Measurements from ENCODE around the gene PLSCR1.

PLSCR1 gene

GRCh38 chr3:146511402-146512134 is 32.8 kb downstream of the PLSCR1 start:
- CTCF ChIA-PET, result no interaction called here
- DNase-seq (ENCODE audit: extremely low spot score), result no peak
- TF ChIP-seq PKNOX1 (IDR thresholded peaks at IDR 0.05) (no peak), NFRKB (IDR thresholded peaks at IDR 0.05) (no peak), TARDBP (IDR thresholded peaks at IDR 0.05) (no peak), LEF1 (IDR thresholded peaks at IDR 0.05; ENCODE audit: borderline replicate concordance) (no peak), ZNF384 (IDR thresholded peaks at IDR 0.05) (no peak), CTBP1 (IDR thresholded peaks at IDR 0.05; ENCODE audit: borderline replicate concordance) (no peak), FOXA1 (IDR thresholded peaks at IDR 0.05) (no peak), ELF4 (IDR thresholded peaks at IDR 0.05) (no peak), BHLHE40 (IDR thresholded peaks at IDR 0.05; ENCODE audit: borderline replicate concordance) (no peak), SUZ12 (IDR thresholded peaks at IDR 0.05) (no peak), HDGF (IDR thresholded peaks at IDR 0.05; ENCODE audit: borderline replicate concordance) (no peak), FOXK2 (IDR thresholded peaks at IDR 0.05) (no peak), ARNT (IDR thresholded peaks at IDR 0.05) (no peak), FOXM1 (IDR thresholded peaks at IDR 0.05; ENCODE audit: borderline replicate concordance) (no peak), L3MBTL2 (conservative IDR thresholded peaks at IDR 0.05) (no peak), SP1 (IDR thresholded peaks at IDR 0.05) (no peak)
- POLR2A ChIA-PET, result no interaction called here

DNA sequence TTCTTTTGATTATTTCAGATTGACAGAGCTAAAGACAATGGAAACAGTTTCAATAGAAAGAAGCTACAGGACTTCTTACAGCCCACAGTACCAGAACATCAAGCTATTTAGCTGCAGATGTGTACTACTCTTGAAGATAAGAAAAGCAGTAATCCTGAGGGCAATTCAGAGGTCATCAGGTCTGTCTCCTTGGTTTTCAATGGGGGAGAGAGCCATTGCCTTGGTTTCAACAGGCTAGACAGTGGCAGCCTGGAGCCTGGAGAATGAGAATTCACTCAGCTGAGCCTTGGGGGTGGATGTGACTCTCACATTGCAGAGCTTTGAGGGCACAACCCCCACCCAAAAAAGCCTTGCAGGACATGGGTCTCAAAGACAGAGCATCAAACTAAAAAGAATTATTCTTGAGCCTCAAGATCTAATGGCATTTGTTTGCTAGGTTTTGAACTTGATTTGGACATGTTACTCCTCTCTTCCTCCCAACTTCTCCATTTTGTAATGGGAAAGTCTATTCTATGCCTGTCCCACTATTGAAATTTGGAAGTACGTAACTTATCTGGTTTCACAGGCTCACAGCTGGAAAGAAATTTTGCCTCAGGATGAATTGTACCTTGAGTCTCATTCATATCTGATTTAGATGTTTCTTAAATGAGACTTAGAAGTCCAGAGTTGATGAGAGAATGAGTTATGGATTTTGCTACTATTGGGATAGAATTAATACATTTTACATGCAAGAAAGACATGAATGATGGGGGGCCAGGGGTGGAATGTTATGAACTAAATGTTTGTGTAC is 36.9 kb downstream of the PLSCR1 start:
- CTCF ChIA-PET, result no interaction called here
- POLR2A ChIA-PET, result no interaction called here
- TF ChIP-seq TARDBP (IDR thresholded peaks at IDR 0.05) (no peak), SP1 (IDR thresholded peaks at IDR 0.05) (no peak), PKNOX1 (IDR thresholded peaks at IDR 0.05) (no peak), BHLHE40 (IDR thresholded peaks at IDR 0.05; ENCODE audit: borderline replicate concordance) (no peak), FOXA1 (IDR thresholded peaks at IDR 0.05) (no peak), LEF1 (IDR thresholded peaks at IDR 0.05; ENCODE audit: borderline replicate concordance) (no peak), CTBP1 (IDR thresholded peaks at IDR 0.05; ENCODE audit: borderline replicate concordance) (no peak)
- DNase-seq (ENCODE audit: extremely low spot score), result no peak

DNA sequence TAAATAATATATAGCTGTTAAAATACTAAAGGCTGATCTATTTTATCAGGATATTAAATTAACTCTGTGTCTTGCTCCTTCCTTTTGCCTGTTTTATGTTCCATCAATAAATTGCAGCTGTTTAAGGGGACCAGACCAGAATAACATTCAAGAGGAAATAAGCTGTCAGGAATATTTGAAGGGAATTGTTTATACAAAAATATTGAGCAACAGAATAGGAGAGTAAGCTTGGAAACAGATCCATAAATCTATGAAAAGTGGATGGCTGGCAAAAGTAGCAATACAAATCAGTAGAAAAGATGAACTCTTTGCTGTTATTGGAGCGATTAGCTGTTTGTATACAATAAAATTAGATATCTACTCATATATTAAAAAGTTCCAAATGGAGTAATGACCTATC is 38.9 kb downstream of the PLSCR1 start:
- ChIA-PET CTCF (no interaction called here), POLR2A (no interaction called here)
- TF ChIP-seq SP1 (IDR thresholded peaks at IDR 0.05) (no peak), ELF4 (IDR thresholded peaks at IDR 0.05) (no peak), ZNF384 (IDR thresholded peaks at IDR 0.05) (no peak), NFRKB (IDR thresholded peaks at IDR 0.05) (no peak), BHLHE40 (IDR thresholded peaks at IDR 0.05; ENCODE audit: borderline replicate concordance) (no peak), FOXK2 (IDR thresholded peaks at IDR 0.05) (no peak), TARDBP (IDR thresholded peaks at IDR 0.05) (no peak), LEF1 (IDR thresholded peaks at IDR 0.05; ENCODE audit: borderline replicate concordance) (no peak)
- DNase-seq (ENCODE audit: extremely low spot score), result no peak

GRCh38 chr3:146504498-146505197 is 39.8 kb downstream of the PLSCR1 start:
- TF ChIP-seq ARNT (IDR thresholded peaks at IDR 0.05), result no peak
- no peak for TF ChIP-seq TARDBP (IDR thresholded peaks at IDR 0.05)
- no peak for TF ChIP-seq SP1 (IDR thresholded peaks at IDR 0.05)
- no peak for TF ChIP-seq BHLHE40 (IDR thresholded peaks at IDR 0.05; ENCODE audit: borderline replicate concordance)
- no peak for DNase-seq (ENCODE audit: extremely low spot score)
- ChIA-PET POLR2A (no interaction called here), CTCF (no interaction called here)

DNA sequence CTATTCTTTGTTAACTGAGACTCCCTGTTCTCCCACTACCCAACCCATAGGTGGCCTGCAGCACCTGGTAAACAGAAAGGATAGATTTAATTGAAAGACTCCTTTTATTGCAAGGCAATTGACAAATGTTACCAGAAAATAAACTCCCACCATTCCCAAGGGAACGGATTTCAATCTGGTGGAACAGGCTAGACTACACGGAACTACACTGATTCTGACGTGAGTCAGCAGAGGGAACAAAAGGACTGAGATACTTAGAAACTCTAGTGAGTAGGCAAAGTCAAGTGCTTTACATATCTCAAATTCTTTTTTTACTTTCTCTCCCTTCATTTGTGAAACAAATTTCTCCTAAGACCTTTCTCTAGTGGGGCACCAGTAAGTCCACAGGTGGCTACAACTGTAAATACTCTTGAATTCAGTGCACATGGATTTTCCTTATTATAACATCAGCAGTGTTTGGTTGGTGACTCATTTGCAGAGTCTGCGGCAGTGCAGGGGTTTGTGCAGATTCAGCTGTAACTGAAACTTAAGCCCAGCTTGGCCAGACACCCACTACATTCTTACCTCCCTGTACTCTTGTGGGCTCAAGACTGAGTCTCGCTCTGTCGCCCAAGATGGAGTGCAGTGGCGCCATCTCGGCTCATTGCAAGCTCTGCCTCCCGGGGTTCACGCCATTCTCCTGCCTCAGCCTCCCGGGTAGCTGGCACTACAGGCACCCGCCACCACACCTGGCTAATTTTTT is 40.8 kb downstream of the PLSCR1 start:
- ChIA-PET POLR2A (no interaction called here), CTCF (no interaction called here)
- DNase-seq (ENCODE audit: extremely low spot score), result no peak
- TF ChIP-seq PKNOX1 (IDR thresholded peaks at IDR 0.05) (no peak), FOXM1 (IDR thresholded peaks at IDR 0.05; ENCODE audit: borderline replicate concordance) (no peak), HDGF (IDR thresholded peaks at IDR 0.05; ENCODE audit: borderline replicate concordance) (no peak), ARNT (IDR thresholded peaks at IDR 0.05) (no peak), ZNF384 (IDR thresholded peaks at IDR 0.05) (no peak), TARDBP (IDR thresholded peaks at IDR 0.05) (no peak), CTBP1 (IDR thresholded peaks at IDR 0.05; ENCODE audit: borderline replicate concordance) (no peak), LEF1 (IDR thresholded peaks at IDR 0.05; ENCODE audit: borderline replicate concordance) (no peak), SP1 (IDR thresholded peaks at IDR 0.05) (no peak), L3MBTL2 (conservative IDR thresholded peaks at IDR 0.05) (no peak), BHLHE40 (IDR thresholded peaks at IDR 0.05; ENCODE audit: borderline replicate concordance) (no peak), SUZ12 (IDR thresholded peaks at IDR 0.05) (no peak), NFRKB (IDR thresholded peaks at IDR 0.05) (no peak), FOXA1 (IDR thresholded peaks at IDR 0.05) (no peak), ELF4 (IDR thresholded peaks at IDR 0.05) (no peak)
